Measurements from ENCODE around the gene KCNF1.

Gene KCNF1

GRCh38 chr2:10883066-10883465 is 28.7 kb upstream of the KCNF1 start:
- H3K36me3 ChIP-seq (replicated peaks), result no peaks in the 10 kb centered on the region
- no peak for TF ChIP-seq CTCF (IDR thresholded peaks at IDR 0.05; ENCODE audit: low read depth, low read length, missing control alignments)
- in situ Hi-C loops (cut with HindIII; ENCODE audit: low pct_ligation_motif_present, low sequenced_read_pairs), result no loop called here
- no peak overlapping the region for H3K27ac ChIP-seq
- no peak for DNase-seq
- H3K27me3 ChIP-seq (replicated peaks), result no peaks in the 10 kb centered on the region
- H3K4me3 ChIP-seq (ENCODE audit: low read depth, low read length), result no peak overlapping the region

- DNase-seq, result no peak
- no peaks in the 10 kb centered on the region for H3K36me3 ChIP-seq (replicated peaks)
- H3K27me3 ChIP-seq (replicated peaks), result no peaks in the 10 kb centered on the region
- no peak overlapping the region for H3K4me3 ChIP-seq (ENCODE audit: low read depth, low read length)
- no peak for TF ChIP-seq CTCF (IDR thresholded peaks at IDR 0.05; ENCODE audit: low read depth, low read length, missing control alignments)
- no peak overlapping the region for H3K27ac ChIP-seq
- in situ Hi-C loops (cut with HindIII; ENCODE audit: low pct_ligation_motif_present, low sequenced_read_pairs), result no loop called here
These were observed 27.8 kb upstream of the KCNF1 start for GRCh38 chr2:10883801-10884478.

- DNase-seq, result no peak
- H3K36me3 ChIP-seq (replicated peaks), result no peaks in the 10 kb centered on the region
- no peak for TF ChIP-seq CTCF (IDR thresholded peaks at IDR 0.05; ENCODE audit: low read depth, low read length, missing control alignments)
- in situ Hi-C loops (cut with HindIII; ENCODE audit: low pct_ligation_motif_present, low sequenced_read_pairs), result no loop called here
- H3K27me3 ChIP-seq (replicated peaks), result no peaks in the 10 kb centered on the region
- H3K27ac ChIP-seq, result no peak overlapping the region
- no peak overlapping the region for H3K4me3 ChIP-seq (ENCODE audit: low read depth, low read length)
These were observed 27.2 kb upstream of the KCNF1 start for GRCh38 chr2:10884574-10884975.

GRCh38 chr2:10885094-10885860 is 26.5 kb upstream of the KCNF1 start:
- TF ChIP-seq CTCF (IDR thresholded peaks at IDR 0.05; ENCODE audit: low read depth, low read length, missing control alignments), result no peak
- Histone ChIP-seq H3K36me3 (replicated peaks) (no peaks in the 10 kb centered on the region), H3K4me3 (ENCODE audit: low read depth, low read length) (no peak overlapping the region), H3K27me3 (replicated peaks) (no peaks in the 10 kb centered on the region), H3K27ac (no peak overlapping the region)
- DNase-seq, result no peak
- in situ Hi-C loops (cut with HindIII; ENCODE audit: low pct_ligation_motif_present, low sequenced_read_pairs), result no loop called here

GRCh38 chr2:10887476-10887875 is 24.3 kb upstream of the KCNF1 start:
- TF ChIP-seq CTCF (IDR thresholded peaks at IDR 0.05; ENCODE audit: low read depth, low read length, missing control alignments), result no peak
- Histone ChIP-seq H3K27ac (no peak overlapping the region), H3K4me3 (ENCODE audit: low read depth, low read length) (no peak overlapping the region), H3K27me3 (replicated peaks) (no peaks in the 10 kb centered on the region), H3K36me3 (replicated peaks) (no peaks in the 10 kb centered on the region)
- DNase-seq, result no peak
- in situ Hi-C loops (cut with HindIII; ENCODE audit: low pct_ligation_motif_present, low sequenced_read_pairs), result no loop called here

All from brain microvascular endothelial cell (primary cell).